ENCODE measurements around the gene ENDOV.

DNA sequence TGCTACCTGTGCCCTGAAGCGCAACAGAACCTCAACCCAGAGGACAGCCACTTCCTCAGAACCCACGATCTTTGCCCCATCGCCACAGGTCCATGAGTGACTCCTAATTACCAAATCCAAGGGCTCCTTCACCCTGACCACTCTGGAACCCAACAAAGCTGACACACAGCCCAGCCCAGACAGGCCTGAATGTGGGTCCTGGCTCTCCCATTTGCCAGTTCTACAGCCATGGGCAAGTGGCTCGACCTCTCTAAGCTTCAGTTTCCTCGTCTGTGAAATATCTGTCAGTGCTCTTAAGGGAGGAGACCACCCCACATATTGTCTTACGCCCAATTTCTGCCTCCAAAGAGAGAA lies 18.0 kb upstream of the ENDOV start:
- no peak for TF ChIP-seq POLR2A (IDR thresholded peaks at IDR 0.05; ENCODE audit: low read length)
- no peak for TF ChIP-seq GATA1 (IDR thresholded peaks at IDR 0.05; ENCODE audit: low read depth, low read length)

Measured in erythroblast (primary cell).